Mesenchymal stem cell (in vitro differentiated cells and primary cell): Measurements from ENCODE around the gene FAM20B.

ENCODE experiments used
- DNase-seq: peaks from one replicate; pipeline ENCODE4 v3.0.0-alpha.2; 2013
- H2AFZ ChIP-seq: one replicate; pipeline ENCODE4 v1.6.1; 2013; ENCODE audit warnings: low read depth, mild to moderate bottlenecking, control low read depth, inconsistent platforms, low read length, moderate library complexity
- H2AK5ac ChIP-seq: 2 replicates; pipeline ENCODE4 v1.6.1; 2013; ENCODE audit warnings: low read length, moderate library complexity, mild to moderate bottlenecking, inconsistent platforms; ENCODE audit not compliant: severe bottlenecking
- H2BK120ac ChIP-seq: one replicate; pipeline ENCODE4 v1.6.1; 2013; ENCODE audit warnings: low read depth, mild to moderate bottlenecking, inconsistent platforms, low read length, moderate library complexity
- H2BK12ac ChIP-seq, 2 experiments: one replicate each; pipeline ENCODE4 v1.6.1; 2013; ENCODE audit warnings: inconsistent platforms in 2 of 2, low read length in 2 of 2, mild to moderate bottlenecking in 2 of 2, moderate library complexity in 2 of 2, control low read depth in 1 of 2
- H2BK15ac ChIP-seq: one replicate; pipeline ENCODE4 v1.6.1; 2013; ENCODE audit warnings: mild to moderate bottlenecking, low read depth, inconsistent platforms; ENCODE audit not compliant: poor library complexity, severe bottlenecking
- H2BK5ac ChIP-seq: 2 replicates; pipeline ENCODE4 v1.6.1; 2013; ENCODE audit warnings: low read depth, mild to moderate bottlenecking, low read length, control low read depth, inconsistent platforms; ENCODE audit not compliant: poor library complexity, severe bottlenecking
- H3K14ac ChIP-seq, 2 experiments: one replicate each; pipeline ENCODE4 v1.6.1; 2013; ENCODE audit warnings: inconsistent platforms in 2 of 2, low read length in 2 of 2, control low read depth in 1 of 2, mild to moderate bottlenecking in 1 of 2, moderate library complexity in 1 of 2
- H3K18ac ChIP-seq, 2 experiments: one replicate each; pipeline ENCODE4 v1.6.1; 2013; ENCODE audit warnings: inconsistent platforms in 2 of 2, low read length in 2 of 2, control low read depth in 1 of 2, low read depth in 1 of 2, mild to moderate bottlenecking in 1 of 2
- H3K23ac ChIP-seq, 2 experiments: one replicate each; pipeline ENCODE4 v1.6.1; 2013; ENCODE audit warnings: inconsistent platforms in 2 of 2, low read length in 2 of 2, mild to moderate bottlenecking in 2 of 2, moderate library complexity in 2 of 2, control low read depth in 1 of 2
- H3K27ac ChIP-seq: 2 replicates; pipeline ENCODE4 v1.5.1; 2013; ENCODE audit warnings: mild to moderate bottlenecking, moderate library complexity, low read length, control low read depth, inconsistent platforms; ENCODE audit not compliant: poor library complexity, severe bottlenecking
- H3K27me3 ChIP-seq, 2 experiments: 2 replicates each; pipeline versions ENCODE4 v1.6.1 to v1.7.0; 2013; ENCODE audit warnings: low read length in 2 of 2, mild to moderate bottlenecking in 2 of 2, moderate library complexity in 2 of 2, control low read depth in 1 of 2, inconsistent platforms in 1 of 2; ENCODE audit not compliant: control insufficient read depth in 1 of 2, insufficient read depth in 1 of 2
- H3K36me3 ChIP-seq, 2 experiments: 2 replicates each; pipeline versions ENCODE4 v1.6.1 to v1.7.0; 2013; ENCODE audit warnings: low read length in 2 of 2, control low read depth in 1 of 2, inconsistent platforms in 1 of 2, low read depth in 1 of 2, mild to moderate bottlenecking in 1 of 2; ENCODE audit not compliant: insufficient read depth in 2 of 2, control insufficient read depth in 1 of 2
- H3K4ac ChIP-seq, 2 experiments: one replicate each; pipeline ENCODE4 v1.6.1; 2013; ENCODE audit warnings: inconsistent platforms in 2 of 2, low read length in 2 of 2, mild to moderate bottlenecking in 2 of 2, moderate library complexity in 2 of 2, control low read depth in 1 of 2, low read depth in 1 of 2
- H3K4me1 ChIP-seq: 2 replicates; pipeline ENCODE4 v1.6.1; 2013; ENCODE audit warnings: low read depth, low read length, control low read depth; ENCODE audit not compliant: control insufficient read depth, insufficient read depth
- H3K4me2 ChIP-seq: 2 replicates; pipeline ENCODE4 v1.6.1; 2013; ENCODE audit warnings: low read length, mild to moderate bottlenecking, inconsistent platforms; ENCODE audit not compliant: poor library complexity, severe bottlenecking
- H3K4me3 ChIP-seq, 2 experiments: 2 replicates each; pipeline versions ENCODE4 v1.5.1 to v1.7.0; 2013; ENCODE audit warnings: low read length in 2 of 2, mild to moderate bottlenecking in 2 of 2, control low read depth in 1 of 2, low read depth in 1 of 2; ENCODE audit not compliant: insufficient read depth in 1 of 2
- H3K79me1 ChIP-seq: replicated peaks from 2 replicates; pipeline ENCODE4 v1.6.1; 2013; ENCODE audit warnings: mild to moderate bottlenecking, control low read depth, low read length, inconsistent platforms; ENCODE audit not compliant: poor library complexity, severe bottlenecking
- H3K9ac ChIP-seq: 2 replicates; pipeline ENCODE4 v1.7.0; 2013; ENCODE audit warnings: mild to moderate bottlenecking, low read length, moderate library complexity
- H3K9me3 ChIP-seq: 2 replicates; pipeline ENCODE4 v1.7.0; 2013; ENCODE audit warnings: mild to moderate bottlenecking, low read length; ENCODE audit not compliant: control insufficient read depth
- H4K8ac ChIP-seq: one replicate; pipeline ENCODE4 v1.6.1; 2013; ENCODE audit warnings: inconsistent platforms, mild to moderate bottlenecking, low read length, moderate library complexity
- H4K91ac ChIP-seq: one replicate; pipeline ENCODE4 v1.6.1; 2013; ENCODE audit warnings: mild to moderate bottlenecking, low read length, inconsistent platforms
- WGBS: methylation state at CpG from one replicate; pipeline ENCODE4 v1.1.7; 2013; ENCODE audit warnings: mixed read lengths; 5-methylcytosine and 5-hydroxymethylcytosine counted together

FAM20B gene

GRCh38 chr1:179007233-179007632, 18.5 kb upstream of the FAM20B start:
- Histone ChIP-seq H3K27me3 (no peaks in the 10 kb centered on the region), H3K4ac (no peak overlapping the region), H2BK5ac (no peak overlapping the region), H4K8ac (no peak overlapping the region), H3K27ac (no peak overlapping the region), H3K14ac (no peak overlapping the region), H4K91ac (no peak overlapping the region), H2BK15ac (no peak overlapping the region), H3K36me3 (no peaks in the 10 kb centered on the region), H3K4me2 (no peak overlapping the region), H2AK5ac (no peak overlapping the region), H3K9ac (no peak overlapping the region), H3K23ac (no peak overlapping the region), H3K4me1 (peaks cover 5% of the 10 kb centered on the region), H2AFZ (no peak overlapping the region), H2BK120ac (no peak overlapping the region), H3K18ac (no peak overlapping the region), H3K9me3 (no peaks in the 10 kb centered on the region), H3K79me1 (no peaks in the 10 kb centered on the region), H2BK12ac (no peak overlapping the region), H3K4me3 (no peak overlapping the region)
- 91% methylated on average over 4 of the region's 7 CpGs for WGBS
- DNase-seq: no peak

- Histone ChIP-seq H4K8ac (no peak overlapping the region), H3K9ac (no peak overlapping the region), H3K79me1 (no peaks in the 10 kb centered on the region), H3K9me3 (no peaks in the 10 kb centered on the region), H3K4me1 (no peaks in the 10 kb centered on the region), H4K91ac (no peak overlapping the region), H3K4me3 (no peak overlapping the region), H3K4me2 (no peak overlapping the region), H2AFZ (no peak overlapping the region), H2BK15ac (no peak overlapping the region), H3K27me3 (no peaks in the 10 kb centered on the region), H3K14ac (no peak overlapping the region), H2BK5ac (no peak overlapping the region), H3K36me3 (peaks cover 0 to 2% of the 10 kb centered on the region in 2 experiments), H2BK120ac (no peak overlapping the region), H3K18ac (no peak overlapping the region), H2BK12ac (no peak overlapping the region), H3K23ac (no peak overlapping the region), H3K4ac (no peak overlapping the region), H2AK5ac (no peak overlapping the region), H3K27ac (no peak overlapping the region)
- no CpG with 5 or more reads among the region's 2 CpGs for WGBS
- DNase-seq: no peak
Observed at GRCh38 chr1:179010671-179011070, 15.0 kb upstream of the FAM20B start.

GRCh38 chr1:179012038-179012437, 13.7 kb upstream of the FAM20B start:
- Histone ChIP-seq H3K27me3 (no peaks in the 10 kb centered on the region), H2BK5ac (no peak overlapping the region), H3K23ac (no peak overlapping the region), H2BK15ac (no peak overlapping the region), H3K9ac (no peak overlapping the region), H2BK12ac (no peak overlapping the region), H3K4me3 (no peak overlapping the region), H3K4me2 (no peak overlapping the region), H3K27ac (no peak overlapping the region), H2BK120ac (no peak overlapping the region), H3K79me1 (no peaks in the 10 kb centered on the region), H3K4me1 (peaks cover 3% of the 10 kb centered on the region), H4K8ac (no peak overlapping the region), H4K91ac (no peak overlapping the region), H3K4ac (no peak overlapping the region), H3K14ac (no peak overlapping the region), H3K18ac (no peak overlapping the region), H3K9me3 (no peaks in the 10 kb centered on the region), H2AK5ac (no peak overlapping the region), H2AFZ (no peak overlapping the region), H3K36me3 (peaks cover 0 to 2% of the 10 kb centered on the region in 2 experiments)
- 92% methylated on average over 1 of the region's 1 CpG for WGBS
- DNase-seq: no peak

GRCh38 chr1:179014123-179014522, 11.6 kb upstream of the FAM20B start:
- H2AFZ ChIP-seq: no peak overlapping the region
- H3K27me3 ChIP-seq: no peaks in the 10 kb centered on the region
- no peak overlapping the region for H4K8ac ChIP-seq
- H3K9ac ChIP-seq: no peak overlapping the region
- no peak overlapping the region for H2BK5ac ChIP-seq
- no peak for DNase-seq
- H2BK15ac ChIP-seq: no peak overlapping the region
- no peak overlapping the region for H3K4me3 ChIP-seq
- no peak overlapping the region for H3K18ac ChIP-seq
- no peak overlapping the region for H2AK5ac ChIP-seq
- H3K27ac ChIP-seq: no peak overlapping the region
- H3K36me3 ChIP-seq: peaks cover 0 to 2% of the 10 kb centered on the region in 2 experiments
- H2BK120ac ChIP-seq: no peak overlapping the region
- H3K14ac ChIP-seq: no peak overlapping the region
- no peaks in the 10 kb centered on the region for H3K79me1 ChIP-seq
- no peaks in the 10 kb centered on the region for H3K9me3 ChIP-seq
- WGBS: 100% methylated on average over 1 of the region's 1 CpG
- H3K4me1 ChIP-seq: peaks cover 4% of the 10 kb centered on the region
- H2BK12ac ChIP-seq: no peak overlapping the region
- no peak overlapping the region for H4K91ac ChIP-seq
- H3K4me2 ChIP-seq: no peak overlapping the region
- no peak overlapping the region for H3K23ac ChIP-seq
- no peak overlapping the region for H3K4ac ChIP-seq
